GM21381 (cell line): ENCODE results near the gene TSPAN14.

Source experiments
- ATAC-seq: cut with Tn5 transposase; IDR thresholded peaks from one replicate; pipeline ENCODE4 v1.9.1; 2021; ENCODE audit warnings: mild to moderate bottlenecking, moderate library complexity; ENCODE audit not compliant: unreplicated experiment

The TSPAN14 gene

DNA sequence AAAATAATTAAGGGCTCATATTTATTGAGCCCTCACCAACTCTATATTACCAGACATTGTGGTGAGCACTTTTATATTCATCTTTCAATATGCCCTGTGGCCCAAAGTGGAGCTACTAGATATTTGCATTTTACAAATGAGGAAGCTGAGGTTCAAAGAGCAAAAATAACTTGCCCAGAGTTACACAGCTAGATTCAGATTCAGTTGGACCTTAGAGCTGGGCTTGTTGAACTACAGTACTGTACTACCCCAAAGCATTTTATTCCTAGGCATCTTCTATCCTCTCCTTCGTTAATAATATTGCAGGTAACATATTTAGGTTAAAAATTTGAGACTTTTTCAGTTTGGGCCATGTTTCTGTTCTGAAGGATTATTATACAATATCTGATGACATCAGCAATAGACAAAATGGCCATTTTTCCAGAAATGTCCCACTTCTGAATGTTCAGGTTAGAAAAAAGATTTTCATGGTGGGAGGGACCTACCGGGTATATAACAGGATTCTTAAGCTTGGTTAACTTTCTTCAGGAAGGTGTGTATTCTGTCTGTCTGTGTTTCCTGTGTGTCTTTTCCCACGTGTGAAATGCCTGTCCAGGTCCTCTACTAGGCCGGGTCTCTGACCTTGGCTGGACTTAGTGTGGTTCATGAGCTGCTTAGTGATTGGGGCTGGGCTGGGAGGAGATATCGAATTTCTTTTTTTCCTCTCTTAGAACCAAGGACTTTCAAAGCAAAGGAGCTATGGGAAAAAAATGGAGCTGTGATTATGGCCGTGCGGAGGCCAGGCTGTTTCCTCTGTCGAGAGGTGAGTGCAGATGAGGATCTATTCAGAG is 32.2 kb upstream of the TSPAN14 start:
- ATAC-seq, result peak; percentile 87

DNA sequence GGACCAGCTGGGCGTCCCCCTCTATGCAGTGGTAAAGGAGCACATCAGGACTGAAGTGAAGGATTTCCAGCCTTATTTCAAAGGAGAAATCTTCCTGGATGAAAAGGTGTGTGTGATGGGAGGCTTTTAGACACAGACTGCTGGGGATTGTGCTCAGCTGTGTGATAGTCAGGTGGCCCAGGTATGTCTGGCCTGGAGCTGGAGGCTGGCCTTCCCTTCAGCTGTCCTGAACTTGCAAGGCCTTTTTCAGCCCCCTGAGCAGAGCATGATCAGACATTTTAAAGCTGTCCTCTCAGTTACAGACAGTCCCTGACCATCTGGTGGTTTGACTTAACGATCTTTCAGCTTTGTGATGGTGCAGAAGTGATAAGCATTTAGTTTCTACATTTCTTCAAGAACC is 28.2 kb upstream of the TSPAN14 start:
- ATAC-seq, result no peak

- no peak for ATAC-seq
Measured at GRCh38 chr10:80427541-80427940, 26.6 kb upstream of the TSPAN14 start.

DNA sequence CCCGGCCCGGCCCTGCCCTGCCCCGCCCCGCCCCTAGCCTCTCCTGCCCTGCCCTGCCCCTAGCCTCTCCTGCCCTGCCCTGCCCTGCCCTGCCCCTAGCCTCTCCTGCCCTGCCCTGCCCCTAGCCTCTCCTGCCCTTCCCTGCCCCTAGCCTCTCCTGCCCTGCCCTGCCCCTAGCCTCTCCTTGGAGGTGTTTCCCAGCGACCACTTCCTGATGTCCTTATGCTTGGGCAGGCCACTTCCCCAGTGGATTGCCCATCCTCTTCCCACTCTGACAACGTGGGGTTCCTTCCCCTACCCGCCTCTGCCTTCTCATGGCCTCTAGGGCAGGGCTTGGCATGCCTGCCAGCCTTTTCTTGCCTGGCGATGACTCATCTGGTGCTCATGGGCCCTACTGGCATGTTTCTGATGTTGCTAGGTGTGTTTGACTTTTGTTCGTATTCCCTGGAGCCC is 24.6 kb upstream of the TSPAN14 start:
- no peak for ATAC-seq

DNA sequence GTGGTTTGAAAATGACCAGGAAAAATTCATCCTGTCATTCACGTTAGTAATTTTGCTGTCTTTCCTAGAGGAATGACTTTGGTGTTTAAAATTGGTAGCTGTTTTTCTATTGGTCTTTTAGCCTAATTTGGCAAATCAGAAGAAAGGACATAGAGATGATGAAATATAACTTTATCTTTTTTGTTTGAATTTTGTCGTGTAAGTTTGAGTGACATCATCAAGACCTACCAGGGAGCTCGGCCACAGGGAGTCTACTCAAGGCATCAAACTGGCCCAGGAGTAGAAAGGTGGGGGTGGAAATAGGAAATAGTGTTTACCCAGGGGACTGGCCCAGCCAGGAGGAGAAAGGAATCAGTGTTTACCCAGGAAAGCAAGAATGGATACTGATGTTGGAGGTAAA is 21.0 kb upstream of the TSPAN14 start:
- ATAC-seq, result no peak

DNA sequence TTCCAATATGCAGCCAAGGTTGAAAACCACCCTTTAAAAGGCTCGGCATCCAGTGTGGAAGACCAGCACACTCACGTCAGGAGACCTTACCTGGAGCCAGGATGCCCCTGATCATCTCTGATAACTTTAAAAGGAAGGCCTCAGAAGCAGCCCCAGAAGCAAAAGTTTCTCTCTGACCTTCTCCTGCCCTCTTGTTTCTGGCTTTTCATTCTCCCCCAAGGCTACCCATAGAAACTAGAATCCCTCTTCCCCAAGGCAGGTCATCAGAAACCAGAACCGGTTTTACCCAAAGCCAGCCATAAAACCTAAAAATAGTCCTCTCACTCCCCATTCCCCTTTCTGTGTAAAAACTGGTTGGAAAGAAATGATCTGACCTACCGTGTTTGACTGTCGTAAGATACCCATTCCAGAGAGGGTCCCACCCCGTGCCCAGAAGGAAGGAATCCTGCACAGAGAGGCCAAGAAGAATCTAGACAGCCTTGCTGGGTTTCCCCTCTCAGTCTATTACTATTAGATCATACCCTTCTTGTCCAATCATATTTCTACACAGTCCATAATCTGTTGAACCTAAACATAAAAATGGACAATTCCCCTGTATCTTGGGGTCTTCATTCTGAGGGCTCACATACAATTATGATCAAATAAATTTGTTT is 17.5 kb upstream of the TSPAN14 start:
- no peak for ATAC-seq

DNA sequence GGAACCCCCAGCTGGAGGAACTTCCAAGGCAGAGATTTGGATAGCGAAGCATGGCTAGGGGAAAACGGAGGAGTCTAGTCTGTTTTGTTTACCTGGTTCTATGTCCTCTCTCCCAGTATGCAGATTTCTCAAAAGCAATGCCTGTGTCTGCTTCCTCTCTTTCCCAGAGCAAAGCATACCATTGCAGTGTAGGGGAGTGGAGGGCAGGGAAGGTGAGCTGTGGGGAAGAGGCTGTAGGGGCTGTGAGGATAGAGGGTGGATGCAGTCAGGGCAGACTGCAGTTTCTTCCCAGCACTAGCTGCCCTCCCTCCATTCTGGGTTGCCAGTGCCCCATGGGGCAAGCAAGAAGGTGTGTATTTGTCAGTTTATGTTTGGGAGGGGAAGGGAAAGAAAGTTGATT is 16.9 kb upstream of the TSPAN14 start:
- ATAC-seq, result no peak

- ATAC-seq, result no peak
Measured at GRCh38 chr10:80441831-80442230, 12.3 kb upstream of the TSPAN14 start.

DNA sequence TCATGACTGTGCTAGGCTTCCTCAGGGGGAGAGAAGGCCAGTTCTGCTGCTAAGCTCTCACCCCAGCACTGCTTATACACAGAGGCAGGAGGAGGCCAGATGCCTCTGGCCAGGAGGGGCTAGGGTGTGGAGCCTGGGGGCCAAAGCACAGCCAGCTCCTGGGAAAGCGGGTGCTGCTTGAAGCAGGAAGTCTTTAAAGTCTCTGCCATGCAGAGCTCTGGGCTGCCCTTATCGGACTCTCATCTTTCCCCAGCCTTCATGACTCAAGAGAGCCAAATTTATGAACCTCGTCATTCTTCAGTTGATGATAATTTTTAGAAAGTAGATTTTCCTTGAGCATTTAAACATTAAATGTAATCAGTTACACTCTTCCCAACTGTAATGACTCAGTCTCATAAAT is 11.2 kb upstream of the TSPAN14 start:
- ATAC-seq, result no peak

DNA sequence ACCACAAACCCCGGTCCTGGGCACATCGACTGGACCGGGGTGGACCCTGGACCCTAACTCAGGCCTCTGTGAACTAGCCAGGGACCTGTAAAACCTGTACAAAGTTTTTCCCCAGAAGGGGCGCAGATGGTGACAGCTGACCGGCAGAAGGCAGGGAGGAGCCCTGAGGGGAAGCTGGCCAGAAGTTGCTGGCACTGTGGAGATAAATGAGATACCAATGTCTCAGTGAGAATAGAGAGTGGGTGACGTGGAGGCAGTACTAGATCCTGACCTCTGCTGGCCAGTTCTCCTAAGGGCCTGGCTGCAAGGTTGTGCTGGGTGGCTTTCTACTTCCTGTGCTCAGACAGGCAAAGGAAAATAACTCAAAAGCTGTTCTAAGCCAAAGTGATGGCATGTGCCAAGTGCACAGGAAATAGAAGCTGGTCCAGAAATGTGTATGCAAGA is 10.6 kb upstream of the TSPAN14 start:
- ATAC-seq, result peak; percentile 50

- no peak for ATAC-seq
Measured at GRCh38 chr10:80444124-80444523, 10.0 kb upstream of the TSPAN14 start.

DNA sequence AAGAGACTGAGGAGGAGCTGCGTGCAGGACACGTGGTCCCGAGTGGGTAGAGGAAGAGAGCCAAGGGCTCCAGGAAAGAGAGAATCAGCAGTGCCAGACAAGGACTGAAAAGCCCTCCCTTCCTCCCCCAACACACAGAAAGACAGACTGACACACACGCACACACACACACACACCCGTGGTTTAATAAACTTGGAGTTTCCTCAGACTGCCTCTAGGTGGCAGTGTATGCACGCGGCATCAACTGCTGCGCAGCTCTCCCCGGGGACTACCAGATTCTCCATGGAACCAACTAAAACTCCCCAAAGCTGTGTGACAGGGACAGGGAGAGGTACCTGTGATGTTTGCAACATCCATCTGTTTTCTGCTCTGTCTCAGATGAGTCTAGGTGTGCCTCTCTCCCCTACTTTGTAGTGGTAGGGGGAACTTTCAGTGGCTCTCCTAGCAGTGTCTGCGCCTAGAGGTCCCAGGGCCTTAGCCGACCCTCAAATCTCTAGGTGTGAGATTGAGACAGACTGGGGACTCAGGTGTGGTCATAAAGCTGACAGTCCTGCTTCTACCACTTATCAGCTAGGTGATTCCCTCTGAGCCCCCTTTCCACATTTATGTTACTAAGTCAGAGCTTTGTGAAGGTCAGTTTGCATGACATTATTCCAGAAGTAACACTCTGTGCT is 9.3 kb upstream of the TSPAN14 start:
- peak; percentile 69 for ATAC-seq

DNA sequence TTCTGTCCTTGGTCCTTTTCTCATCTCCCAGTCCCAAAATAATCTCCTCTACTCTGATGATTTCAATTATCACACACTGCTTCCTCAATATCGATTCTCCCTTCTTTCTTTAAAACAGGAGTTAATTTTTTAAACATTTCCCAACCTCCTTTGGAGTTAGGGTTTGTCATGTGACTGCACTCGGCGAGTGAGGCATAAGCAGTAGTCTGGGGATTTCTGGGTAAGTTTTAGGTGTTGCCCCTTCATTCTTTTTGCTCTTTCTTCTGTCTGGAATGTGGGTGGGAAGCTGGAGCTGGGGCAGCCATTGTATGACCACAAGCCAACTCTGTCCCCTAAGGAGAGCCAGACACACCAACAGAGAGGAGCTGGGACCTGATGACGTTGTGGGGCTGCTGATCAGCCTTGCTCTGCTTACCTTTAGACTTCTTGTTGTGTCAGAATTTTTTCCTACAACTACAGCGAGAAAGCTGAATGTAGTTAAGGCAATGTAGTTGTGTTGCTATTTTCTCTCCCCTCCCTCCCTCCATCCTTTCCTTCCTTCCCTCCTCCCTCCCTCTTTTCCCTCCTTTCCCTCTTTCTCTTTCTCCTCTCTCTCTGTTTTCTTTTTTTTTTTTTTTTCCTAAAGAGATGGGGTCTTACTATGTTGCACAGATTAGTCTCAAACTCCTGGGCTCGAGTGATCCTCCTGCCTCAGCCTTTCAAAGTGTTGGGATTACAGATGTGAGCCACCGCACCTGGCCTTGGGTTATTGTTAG is 6.5 kb upstream of the TSPAN14 start:
- ATAC-seq, result no peak

GRCh38 chr10:80448209-80448942 is 5.7 kb upstream of the TSPAN14 start:
- no peak for ATAC-seq

DNA sequence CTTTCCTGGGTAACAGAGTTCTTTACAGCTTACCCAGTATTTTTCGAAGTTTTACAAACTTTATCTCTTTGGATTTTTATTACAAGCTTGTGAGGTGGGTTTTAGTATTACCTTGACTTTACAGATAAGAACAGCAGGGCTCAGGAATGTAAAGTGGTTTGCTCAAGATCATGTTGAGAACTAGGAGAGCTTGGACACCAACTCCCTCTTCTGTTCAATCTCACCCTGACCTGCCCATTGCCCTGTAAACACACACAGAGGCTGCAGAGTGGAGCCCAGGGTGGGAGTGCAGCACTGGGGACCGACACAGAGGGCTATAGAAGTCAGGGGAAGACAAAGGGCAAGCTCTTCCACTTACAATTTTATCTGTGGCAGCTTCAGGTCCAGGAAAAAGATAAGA is 4.6 kb upstream of the TSPAN14 start:
- no peak for ATAC-seq

GRCh38 chr10:80451132-80451531 is 3.0 kb upstream of the TSPAN14 start:
- ATAC-seq, result no peak

GRCh38 chr10:80452069-80452468 is 2.0 kb upstream of the TSPAN14 start:
- ATAC-seq, result no peak

GRCh38 chr10:80452640-80453039 is 1.5 kb upstream of the TSPAN14 start:
- no peak for ATAC-seq

DNA sequence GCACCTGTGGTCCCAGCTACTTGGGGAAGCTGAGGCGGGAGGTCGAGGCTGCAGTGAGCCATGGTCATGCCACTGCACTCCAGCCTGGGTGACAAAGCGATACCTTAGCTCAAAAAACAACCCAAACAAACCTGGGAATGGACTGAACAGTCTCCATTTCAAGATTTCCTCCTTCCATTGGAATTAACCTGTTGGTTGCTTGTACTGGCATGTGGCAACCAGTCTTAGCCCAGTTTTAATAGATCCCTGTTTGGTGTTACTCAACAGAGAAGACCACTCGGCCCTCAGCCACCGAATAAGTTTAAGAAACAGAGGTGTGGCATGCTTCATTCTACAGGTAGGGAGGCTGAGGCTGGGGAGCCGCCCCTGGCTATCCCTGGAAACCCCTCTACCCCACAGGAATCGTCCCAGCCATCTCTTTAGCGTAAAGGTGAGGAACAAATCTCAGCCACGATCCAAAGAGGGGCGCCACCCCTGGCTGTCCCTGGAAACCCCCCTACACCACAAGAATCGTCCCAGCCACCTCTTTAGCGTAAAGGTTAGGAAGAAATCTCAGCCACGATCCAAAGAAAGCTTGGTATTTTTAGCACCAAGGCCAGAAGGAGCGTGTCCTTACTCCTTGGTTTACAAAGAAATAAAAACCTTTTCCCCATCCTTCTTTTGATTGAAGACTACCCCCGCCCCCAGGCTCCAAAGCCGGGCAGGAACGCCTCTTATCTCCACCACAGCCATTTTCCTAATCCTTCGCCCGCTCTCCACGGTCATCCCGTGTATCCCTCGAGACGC is 861 bp upstream of the TSPAN14 start:
- ATAC-seq, result no peak
